ENCODE measurements around the gene TXNDC11. TPM values are rescaled to one million over a fixed set of nuclear protein-coding genes. Genes with fewer than 3 reads are reported as not detected.

Gene TXNDC11
- total RNA-seq, 6 experiments from 2014 or later = 43.2 to 63.3 (median 54.0) TPM

DNA sequence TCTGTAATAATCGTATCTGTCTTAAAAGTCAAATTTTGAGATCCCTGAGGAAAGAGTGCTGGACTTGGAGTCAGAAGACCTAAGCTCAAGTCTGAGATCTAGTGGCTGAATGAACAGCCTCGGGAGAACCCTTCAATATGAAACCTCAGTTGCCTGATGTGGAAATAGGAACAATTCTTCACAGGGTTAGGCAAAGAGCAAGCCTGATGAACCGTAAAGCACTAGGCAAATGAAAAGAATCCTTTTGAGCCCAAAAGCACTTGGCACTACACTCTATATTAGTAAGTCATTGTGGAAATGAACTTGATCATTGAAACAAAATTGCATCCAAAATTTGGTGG, 20.2 kb downstream of the TXNDC11 start:
- intact Hi-C loops (cut with DNase I) = loop anchor here in 1 of 2 donors (10.0 kb wide), 1 partner anchor 72 kb away; the partner anchor contains the start of gene ZC3H7A
- Histone ChIP-seq H3K4me3 (no peak overlapping the region), H3K27ac (no peak overlapping the region), H3K9me3 (no peaks in the 10 kb centered on the region), H3K36me3 (peaks cover 5 to 48% (median 24%) of the 10 kb centered on the region in 4 donors), H3K4me1 (peaks cover 0 to 50% (median 18%) of the 10 kb centered on the region in 4 donors), H3K27me3 (no peaks in the 10 kb centered on the region)
- DNase-seq (no peak), ATAC-seq (no peak)
- TF ChIP-seq, protein P1, sequence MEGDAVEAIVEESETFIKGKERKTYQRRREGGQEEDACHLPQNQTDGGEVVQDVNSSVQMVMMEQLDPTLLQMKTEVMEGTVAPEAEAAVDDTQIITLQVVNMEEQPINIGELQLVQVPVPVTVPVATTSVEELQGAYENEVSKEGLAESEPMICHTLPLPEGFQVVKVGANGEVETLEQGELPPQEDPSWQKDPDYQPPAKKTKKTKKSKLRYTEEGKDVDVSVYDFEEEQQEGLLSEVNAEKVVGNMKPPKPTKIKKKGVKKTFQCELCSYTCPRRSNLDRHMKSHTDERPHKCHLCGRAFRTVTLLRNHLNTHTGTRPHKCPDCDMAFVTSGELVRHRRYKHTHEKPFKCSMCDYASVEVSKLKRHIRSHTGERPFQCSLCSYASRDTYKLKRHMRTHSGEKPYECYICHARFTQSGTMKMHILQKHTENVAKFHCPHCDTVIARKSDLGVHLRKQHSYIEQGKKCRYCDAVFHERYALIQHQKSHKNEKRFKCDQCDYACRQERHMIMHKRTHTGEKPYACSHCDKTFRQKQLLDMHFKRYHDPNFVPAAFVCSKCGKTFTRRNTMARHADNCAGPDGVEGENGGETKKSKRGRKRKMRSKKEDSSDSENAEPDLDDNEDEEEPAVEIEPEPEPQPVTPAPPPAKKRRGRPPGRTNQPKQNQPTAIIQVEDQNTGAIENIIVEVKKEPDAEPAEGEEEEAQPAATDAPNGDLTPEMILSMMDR (IDR thresholded peaks at IDR 0.05) = no peak
- TF ChIP-seq POLR2A (IDR thresholded peaks at IDR 0.05) = no peak
- WGBS (ENCODE audit: insufficient coverage, low coverage, low lambda C conversion rate, missing lambda C conversion rate) = 80% methylated on average over 3 of the region's 3 CpGs

DNA sequence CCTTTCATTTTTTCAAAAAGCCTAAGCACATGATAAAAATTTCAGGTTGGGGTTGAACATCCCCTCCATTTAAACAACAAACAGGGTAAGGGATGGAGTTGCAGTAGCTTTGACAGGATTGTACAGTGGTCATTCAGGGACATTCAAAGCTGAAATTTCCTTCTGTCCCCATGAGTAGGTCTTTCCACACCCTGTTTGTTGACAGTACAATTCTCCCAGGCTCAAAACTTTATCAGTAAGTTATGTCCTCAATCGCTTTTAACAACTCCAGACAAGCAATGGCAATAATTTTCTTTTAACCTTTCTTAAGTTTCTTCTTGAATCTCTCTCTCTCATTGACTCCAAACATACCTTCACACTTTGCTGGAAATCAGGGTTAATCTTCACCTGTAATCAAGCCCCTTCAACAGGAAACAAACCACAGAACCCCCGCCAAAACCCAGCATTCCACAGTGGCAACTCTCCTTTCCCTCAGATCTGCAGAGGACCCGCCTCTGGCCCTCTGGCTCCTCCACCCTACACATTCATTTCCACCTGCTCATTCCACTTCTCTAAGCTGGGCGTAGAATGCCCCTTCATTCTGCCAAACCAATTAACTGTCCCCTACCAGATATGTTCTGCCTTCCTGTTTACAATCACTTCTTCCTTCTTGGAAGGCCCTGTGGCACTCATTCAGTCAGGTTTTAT, 20.7 kb downstream of the TXNDC11 start:
- no peaks in the 10 kb centered on the region for H3K9me3 ChIP-seq
- H3K4me1 ChIP-seq = peaks cover 0 to 50% (median 17%) of the 10 kb centered on the region in 4 donors
- 74% methylated on average over 4 of the region's 4 CpGs for WGBS (ENCODE audit: insufficient coverage, low coverage, low lambda C conversion rate, missing lambda C conversion rate)
- DNase-seq = no peak
- H3K27ac ChIP-seq = no peak overlapping the region
- no peaks in the 10 kb centered on the region for H3K27me3 ChIP-seq
- H3K4me3 ChIP-seq = no peak overlapping the region
- no peak for ATAC-seq
- peaks cover 5 to 48% (median 24%) of the 10 kb centered on the region in 4 donors for H3K36me3 ChIP-seq
- intact Hi-C loops (cut with DNase I) = loop anchor here in 1 of 2 donors (10.0 kb wide), 1 partner anchor 73 kb away; the partner anchor contains the start of gene ZC3H7A
- TF ChIP-seq POLR2A (IDR thresholded peaks at IDR 0.05) = no peak
- TF ChIP-seq, protein P1 (IDR thresholded peaks at IDR 0.05) = no peak

- ATAC-seq (no peak), DNase-seq (no peak)
- H3K4me3 ChIP-seq = no peak overlapping the region
- WGBS (ENCODE audit: insufficient coverage, low coverage, low lambda C conversion rate, missing lambda C conversion rate) = 100% methylated on average over 3 of the region's 4 CpGs
- intact Hi-C loops (cut with DNase I) = loop anchor here in 1 of 2 donors (10.0 kb wide), 1 partner anchor 75 kb away; the partner anchor contains the start of gene ZC3H7A
- TF ChIP-seq POLR2A (IDR thresholded peaks at IDR 0.05) = no peak
- TF ChIP-seq, protein P1 (IDR thresholded peaks at IDR 0.05) = no peak
- no peaks in the 10 kb centered on the region for H3K9me3 ChIP-seq
- peaks cover 0 to 40% (median 8%) of the 10 kb centered on the region in 4 donors for H3K4me1 ChIP-seq
- H3K27ac ChIP-seq = no peak overlapping the region
- no peaks in the 10 kb centered on the region for H3K27me3 ChIP-seq
- peaks cover 5 to 44% (median 23%) of the 10 kb centered on the region in 4 donors for H3K36me3 ChIP-seq
Measured at GRCh38 chr16:11719762-11720161, 22.9 kb downstream of the TXNDC11 start.

GRCh38 chr16:11719171-11719570, 23.5 kb downstream of the TXNDC11 start:
- Histone ChIP-seq H3K4me1 (peaks cover 0 to 34% (median 6%) of the 10 kb centered on the region in 4 donors), H3K36me3 (peaks cover 5 to 43% (median 23%) of the 10 kb centered on the region in 4 donors), H3K27ac (no peak overlapping the region), H3K9me3 (no peaks in the 10 kb centered on the region), H3K27me3 (no peaks in the 10 kb centered on the region), H3K4me3 (no peak overlapping the region)
- ATAC-seq (peak in 1 of 4 donors; percentile 37), DNase-seq (no peak)
- TF ChIP-seq, protein P1 (IDR thresholded peaks at IDR 0.05) = no peak
- TF ChIP-seq POLR2A (IDR thresholded peaks at IDR 0.05) = no peak
- intact Hi-C loops (cut with DNase I) = no loop called here
